8988T (cell line): ENCODE results near the gene AMER3.
"Not testable (repeated sequence)": the region's sequence is repeated elsewhere in the genome, so short reads cannot be mapped to it uniquely, and the experiment has no call there.

Source experiments
- DNase-seq: peaks from one replicate; pipeline ENCODE4 v3.0.0; 2011

AMER3 gene, protein sequence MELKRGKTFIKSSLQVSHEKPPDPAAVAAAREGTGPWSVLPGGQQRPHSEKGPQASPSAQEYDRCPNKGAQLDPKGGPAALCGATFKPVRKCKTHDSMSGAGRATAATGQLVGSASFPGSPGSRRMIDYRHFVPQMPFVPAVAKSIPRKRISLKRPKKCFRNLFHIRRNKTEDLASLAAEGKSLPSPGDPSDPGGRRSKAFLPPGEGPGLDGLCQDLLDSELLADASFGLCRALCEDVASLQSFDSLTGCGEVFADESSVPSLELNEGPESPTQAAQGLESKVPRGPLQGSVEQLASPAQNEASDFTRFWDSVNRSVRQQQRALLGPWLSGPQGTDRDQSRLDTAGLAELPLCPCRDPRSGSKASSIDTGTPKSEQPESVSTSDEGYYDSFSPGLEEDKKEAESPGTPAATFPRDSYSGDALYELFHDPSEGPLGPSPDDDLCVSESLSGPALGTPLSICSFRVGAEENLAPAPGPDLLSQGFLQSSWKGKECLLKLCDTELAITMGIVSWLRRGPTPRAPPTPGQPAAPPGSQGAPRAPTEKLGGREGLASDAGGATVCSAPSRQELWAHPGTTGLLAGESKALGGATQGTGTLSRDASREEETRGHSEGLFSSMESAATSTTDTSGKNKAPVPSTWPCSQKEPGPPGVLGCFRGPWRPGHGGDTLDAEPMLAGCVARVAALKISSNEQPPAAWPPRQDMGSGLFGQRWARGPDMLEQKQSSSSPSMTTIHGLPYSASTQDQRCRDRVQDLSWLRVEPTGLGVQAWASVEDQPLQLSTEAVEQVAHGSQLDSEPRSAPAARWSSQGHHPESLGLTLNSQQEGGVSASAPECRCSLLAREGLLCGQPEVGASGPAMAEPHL

DNA sequence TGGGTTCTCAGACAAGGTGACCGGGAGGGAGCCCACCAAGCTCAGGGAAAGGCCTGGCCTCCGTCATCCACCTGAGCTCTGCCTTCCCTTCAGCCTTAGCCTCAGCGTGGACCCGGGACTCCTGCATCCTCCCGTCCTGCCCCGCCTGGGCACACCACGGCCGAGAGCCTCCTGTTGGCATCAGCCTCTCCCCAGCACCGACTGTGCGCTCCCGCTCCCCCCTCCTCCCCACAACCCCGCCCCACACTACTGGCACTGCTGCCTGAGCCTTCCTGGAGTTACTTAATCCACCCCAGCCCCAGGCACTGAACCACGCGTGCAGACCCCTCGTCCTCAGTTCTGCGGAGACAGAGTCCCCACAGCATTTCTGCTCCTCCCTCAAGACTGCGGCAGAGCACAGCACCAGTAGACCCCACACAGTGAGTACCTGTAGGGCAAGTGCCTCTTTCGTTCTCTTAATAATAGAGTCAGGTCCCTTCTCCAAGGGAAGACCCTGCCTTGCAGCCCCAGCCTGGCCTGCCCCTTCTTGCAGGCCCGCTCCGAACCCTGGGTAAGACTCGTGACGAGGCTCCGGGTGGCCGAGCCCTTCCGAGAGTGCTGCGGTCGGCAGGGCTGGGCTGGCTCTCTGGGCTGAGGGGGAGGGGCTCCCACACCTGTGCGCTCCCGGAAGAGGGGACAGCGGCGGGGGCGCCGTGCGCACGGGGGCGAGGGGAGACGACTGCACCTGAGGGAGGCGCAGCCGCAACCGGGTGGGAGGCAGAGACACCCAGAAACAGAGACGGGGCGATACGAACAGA is at the start of gene AMER3:
Gene AMER3 (plus strand): TSS at position 285 of the 797 bp plus-strand sequence. CDS start 6,533 bp downstream, outside the sequence.
- DNase-seq = no peak

DNA sequence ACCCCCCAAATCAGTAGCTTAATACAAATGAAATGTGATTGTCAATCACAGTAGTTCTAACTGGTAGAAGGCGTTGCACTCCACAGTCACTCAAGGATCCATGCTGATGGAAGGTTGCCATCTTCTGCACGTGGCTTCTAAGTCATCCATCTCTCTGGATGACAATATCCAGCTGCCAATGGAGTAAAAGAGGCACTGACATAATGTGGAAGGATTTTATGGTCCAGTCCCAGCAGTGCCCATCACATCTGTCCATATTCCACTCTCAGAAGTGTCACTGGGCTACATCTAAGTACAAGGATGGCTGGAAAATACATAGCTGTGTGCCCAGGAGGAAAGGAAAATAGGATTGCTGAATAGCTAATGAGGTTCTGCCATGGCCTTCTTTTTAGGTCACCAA is 40.5 kb upstream of the AMER3 start:
- not testable (repeated sequence) for DNase-seq

DNA sequence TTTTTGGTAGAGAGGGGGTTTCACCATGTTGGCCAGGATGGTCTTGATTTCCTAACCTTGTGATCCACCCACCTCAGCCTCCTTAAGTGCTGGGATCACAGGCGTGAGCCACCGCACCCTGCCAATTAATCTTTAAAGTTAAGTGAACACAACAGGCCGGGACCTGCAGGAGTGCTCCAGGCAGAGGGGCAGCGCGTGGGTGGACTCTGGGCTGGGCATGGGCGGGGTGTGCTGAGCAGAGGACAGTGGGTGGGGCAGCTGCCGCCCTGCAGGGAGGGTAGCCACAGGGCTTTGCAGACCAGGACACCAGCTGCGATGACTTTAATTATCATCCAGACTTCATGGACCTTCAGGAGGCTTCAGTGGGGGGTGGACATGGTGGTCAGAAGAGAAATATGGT is 35.3 kb upstream of the AMER3 start:
- no peak for DNase-seq

DNA sequence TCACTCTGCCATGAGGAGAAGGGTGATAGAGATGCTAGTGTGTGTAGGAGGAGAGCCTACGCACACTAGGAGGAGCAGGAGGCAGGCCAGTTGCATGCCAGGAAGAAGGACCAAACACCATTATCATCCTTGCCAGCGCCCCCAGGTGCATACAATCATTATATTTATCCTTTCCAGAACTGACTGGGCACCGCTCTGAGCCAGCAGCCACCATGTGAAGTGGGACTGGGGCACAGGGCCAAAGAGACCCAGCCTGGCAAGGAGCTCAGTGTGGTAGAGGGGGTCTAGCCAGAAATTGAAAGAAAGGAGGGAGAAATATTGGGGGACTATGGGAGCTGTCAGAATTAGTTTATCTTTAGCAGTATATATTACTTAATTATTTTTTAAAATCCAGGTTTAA is 34.8 kb upstream of the AMER3 start:
- no peak for DNase-seq

DNA sequence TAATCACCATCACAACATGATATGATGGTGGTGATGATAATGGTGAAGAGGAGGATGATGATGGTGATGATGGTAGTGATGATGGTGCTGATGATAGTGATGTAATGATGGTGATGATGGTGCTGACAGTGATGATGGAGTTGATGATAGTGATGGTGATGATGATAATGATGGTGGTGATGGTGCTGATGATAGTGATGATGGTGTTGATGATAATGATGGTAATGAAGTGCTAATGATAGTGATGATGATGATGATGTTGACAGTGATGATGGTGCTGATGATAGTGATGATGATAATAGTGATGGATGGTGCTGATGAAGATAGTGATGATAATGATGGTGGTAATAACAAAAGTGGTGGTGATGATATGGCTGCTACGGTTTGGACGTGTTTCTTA is 30.9 kb upstream of the AMER3 start:
- DNase-seq = no peak

DNA sequence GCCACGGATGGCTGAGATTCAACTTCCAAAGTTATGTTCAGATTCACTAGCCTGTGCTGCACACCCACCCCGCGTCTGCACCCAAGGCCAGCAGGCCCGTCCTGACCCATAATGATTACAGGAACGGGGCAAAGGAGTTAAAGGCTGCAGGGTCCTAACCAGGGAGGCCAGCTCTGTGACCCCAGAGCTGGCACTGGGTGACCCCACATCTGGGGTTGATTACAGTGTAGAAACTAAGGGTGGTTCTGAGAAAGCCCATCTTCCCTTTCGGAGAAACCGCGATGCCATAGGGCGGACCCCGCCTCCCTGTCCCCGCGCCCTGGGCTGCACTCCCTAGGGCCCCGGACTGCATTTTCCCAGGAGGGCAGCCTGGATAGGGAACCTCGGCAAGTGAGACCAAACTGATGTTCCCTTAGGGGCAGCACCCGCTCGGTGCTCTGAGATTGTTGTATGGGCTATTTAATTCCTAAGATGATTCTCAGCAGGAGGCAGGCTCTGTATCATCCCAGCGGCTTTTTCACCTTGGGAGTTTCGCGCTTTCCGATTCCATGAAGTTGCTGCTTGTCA is 28.6 kb upstream of the AMER3 start:
- no peak for DNase-seq

DNA sequence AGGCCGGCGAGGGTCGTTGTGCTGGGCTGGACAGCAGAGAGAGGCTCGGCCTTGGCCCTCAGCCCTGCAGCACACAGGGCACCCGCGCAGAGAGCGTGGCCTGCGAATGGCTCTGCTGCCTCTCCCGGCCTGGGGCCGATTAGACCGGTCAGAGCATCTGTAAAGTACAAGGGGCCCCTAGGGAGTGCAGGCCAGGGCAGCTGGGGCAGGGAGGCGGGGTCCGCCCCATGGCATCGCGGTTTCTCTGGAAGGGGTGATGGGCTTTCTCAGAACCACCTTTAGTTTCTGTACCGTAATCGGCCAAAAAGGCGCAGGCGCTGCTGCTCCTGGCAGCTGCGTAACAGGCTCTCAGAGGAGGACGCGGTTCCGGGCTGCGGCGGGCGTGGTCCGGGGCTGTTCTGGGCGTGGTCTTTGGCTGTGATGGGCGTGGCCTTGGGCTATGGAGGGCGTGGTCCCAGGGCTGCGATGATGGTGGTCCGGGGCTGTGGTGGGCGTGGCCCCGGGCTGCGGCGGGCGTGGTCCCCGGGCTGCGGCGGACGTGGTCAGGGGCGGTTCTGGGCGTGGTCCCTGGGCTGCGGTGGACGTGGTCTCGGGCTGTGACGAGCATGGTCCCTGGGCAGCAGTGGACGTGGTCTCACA is 27.9 kb upstream of the AMER3 start:
- no peak for DNase-seq

DNA sequence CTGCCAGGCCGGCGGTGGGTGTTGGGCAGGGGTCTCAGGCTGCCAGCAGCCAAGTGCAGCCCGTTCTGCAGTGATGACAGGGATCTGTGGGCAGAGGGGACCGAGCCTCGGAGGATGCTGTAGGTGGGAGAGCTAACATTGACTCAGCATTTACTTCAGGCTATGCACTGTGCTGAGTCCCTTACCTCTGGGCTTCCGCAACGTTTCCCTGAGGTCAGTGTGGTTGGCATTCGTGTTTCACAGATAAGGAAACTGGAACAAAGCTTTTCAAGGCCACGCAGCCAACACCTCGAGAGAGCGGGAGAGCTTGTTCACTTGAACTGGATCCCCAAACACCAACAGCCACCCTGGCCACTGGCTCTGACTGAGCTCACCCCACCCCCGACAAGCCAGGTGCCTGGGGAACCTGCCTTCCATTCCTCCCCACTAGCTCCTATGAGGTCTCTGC is 27.3 kb upstream of the AMER3 start:
- no peak for DNase-seq

DNA sequence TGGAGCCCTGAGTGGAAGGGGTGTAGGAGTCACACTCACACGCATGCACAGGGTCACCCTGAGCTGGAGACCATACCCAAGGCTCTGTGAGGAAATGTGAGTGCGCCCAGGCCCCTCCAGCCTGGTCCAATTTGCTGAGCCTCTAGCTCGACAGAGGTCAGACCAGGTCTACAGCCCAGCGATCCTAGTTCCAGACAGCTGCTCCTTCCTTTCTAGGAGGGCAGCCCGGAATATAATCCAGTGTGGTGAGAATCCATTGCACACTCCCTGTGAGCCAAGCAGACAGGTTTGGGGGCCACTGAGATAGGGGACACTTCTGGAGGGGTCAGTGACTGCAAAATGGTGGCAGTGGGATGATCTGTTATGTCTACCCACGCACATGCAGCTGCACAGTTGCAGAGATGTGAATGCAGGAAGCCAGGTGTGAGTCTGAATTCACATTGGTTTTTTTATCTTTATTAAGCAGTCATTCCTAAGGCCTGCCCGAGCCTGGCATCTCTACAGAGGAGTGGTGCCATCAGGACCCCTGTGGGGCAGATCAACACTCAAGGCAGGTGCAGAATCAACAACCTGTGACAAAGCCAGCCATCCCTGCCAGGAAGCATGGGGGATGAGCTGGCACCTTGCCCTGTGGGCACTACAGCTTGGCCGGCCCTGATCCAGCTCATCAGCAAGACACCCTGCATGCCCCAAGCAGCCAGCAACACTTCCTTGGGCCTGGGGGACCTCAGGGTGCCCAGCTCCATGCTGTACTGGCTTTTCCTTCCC is 26.6 kb upstream of the AMER3 start, which contains the start of gene GPR148:
Gene GPR148 (plus strand): TSS at position 522 of the 768 bp plus-strand sequence. CDS start 82 bp downstream, at position 604.
- DNase-seq = no peak

DNA sequence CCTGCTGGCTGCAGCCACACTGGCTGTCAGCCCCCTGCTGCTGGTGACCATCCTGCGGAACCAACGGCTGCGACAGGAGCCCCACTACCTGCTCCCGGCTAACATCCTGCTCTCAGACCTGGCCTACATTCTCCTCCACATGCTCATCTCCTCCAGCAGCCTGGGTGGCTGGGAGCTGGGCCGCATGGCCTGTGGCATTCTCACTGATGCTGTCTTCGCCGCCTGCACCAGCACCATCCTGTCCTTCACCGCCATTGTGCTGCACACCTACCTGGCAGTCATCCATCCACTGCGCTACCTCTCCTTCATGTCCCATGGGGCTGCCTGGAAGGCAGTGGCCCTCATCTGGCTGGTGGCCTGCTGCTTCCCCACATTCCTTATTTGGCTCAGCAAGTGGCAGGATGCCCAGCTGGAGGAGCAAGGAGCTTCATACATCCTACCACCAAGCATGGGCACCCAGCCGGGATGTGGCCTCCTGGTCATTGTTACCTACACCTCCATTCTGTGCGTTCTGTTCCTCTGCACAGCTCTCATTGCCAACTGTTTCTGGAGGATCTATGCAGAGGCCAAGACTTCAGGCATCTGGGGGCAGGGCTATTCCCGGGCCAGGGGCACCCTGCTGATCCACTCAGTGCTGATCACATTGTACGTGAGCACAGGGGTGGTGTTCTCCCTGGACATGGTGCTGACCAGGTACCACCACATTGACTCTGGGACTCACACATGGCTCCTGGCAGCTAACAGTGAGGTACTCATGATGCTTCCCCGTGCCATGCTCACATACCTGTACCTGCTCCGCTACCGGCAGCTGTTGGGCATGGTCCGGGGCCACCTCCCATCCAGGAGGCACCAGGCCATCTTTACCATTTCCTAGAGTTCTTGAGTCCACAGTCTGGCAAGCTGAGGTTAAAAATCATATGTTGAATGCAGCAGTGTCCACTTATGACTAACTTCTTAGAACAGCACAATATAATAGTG is 25.7 kb upstream of the AMER3 start:
- DNase-seq = no peak

DNA sequence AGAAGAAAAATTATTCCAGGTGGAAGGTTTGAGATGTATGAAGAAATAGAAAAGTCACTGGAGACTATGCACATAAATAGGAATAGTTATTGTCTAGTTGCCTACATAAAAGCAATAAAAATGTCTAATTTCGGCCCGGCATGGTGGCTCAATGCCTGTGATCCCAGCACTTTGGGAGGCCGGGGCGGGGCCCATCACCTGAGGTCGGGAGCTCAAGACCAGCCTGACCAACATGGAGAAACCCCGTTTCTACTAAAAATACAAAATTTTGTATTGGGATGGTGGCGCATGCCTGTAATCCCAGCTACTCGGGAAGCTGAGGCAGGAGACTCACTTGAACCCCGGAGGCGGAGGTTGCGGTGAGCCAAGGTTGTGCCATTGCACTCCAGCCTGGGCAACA is 23.1 kb upstream of the AMER3 start:
- DNase-seq = not testable (repeated sequence)

DNA sequence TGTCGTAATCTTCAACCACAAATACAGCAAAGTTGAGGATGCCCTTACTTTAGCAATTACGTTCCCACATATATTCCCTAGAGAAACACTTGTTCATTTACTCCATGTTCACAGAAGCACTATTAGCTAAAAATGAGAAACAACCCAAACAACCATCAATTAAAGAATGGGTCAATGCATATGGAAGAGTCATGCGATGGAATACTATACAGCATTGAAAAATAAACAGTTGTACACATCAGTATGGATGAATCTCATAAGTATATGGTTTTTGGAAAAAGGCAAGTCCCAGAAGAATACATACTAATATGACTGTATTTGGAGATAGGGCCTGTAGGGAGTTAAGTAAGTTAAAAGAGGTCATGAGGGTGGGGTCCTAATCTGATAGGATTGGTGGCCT is 20.1 kb upstream of the AMER3 start:
- DNase-seq = no peak

DNA sequence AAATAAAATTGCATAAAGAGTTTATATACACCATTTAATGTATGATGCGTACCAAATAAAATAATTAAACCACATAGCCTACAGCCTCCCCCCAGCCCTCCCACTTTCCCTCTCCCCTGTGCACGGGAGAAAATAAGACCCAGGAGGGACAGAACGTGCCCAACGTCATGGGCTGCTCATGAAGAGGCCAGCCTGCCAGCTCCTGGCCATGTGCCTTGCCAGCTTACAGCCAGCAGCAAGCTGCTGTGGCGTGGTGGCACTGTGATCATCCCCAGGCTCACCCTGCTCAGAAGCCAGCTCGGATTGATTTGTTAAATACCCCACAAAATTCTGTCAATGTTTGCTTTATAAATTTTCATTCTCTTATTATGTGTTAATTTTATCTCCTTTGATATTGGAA is 18.9 kb upstream of the AMER3 start:
- DNase-seq = no peak

DNA sequence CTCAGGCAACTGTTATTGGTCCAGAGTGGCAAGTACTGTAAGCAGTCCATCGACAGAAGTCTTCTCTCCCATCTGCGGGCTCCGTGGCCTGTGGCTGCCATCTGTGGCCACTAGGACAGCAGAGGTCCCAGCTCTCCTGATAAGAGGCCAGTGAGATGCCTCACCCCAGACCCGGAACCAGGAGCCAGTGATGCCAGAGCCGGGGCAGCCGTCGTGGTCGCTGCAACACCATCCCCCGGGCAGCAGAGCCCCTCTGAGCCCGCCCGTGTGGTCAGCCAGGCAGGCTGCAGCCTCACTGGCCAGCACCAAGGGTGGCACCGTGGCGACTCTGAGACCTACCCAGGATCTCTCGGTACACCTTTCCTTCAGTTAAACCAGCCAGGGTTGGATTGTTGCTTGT is 17.7 kb upstream of the AMER3 start:
- DNase-seq = no peak

DNA sequence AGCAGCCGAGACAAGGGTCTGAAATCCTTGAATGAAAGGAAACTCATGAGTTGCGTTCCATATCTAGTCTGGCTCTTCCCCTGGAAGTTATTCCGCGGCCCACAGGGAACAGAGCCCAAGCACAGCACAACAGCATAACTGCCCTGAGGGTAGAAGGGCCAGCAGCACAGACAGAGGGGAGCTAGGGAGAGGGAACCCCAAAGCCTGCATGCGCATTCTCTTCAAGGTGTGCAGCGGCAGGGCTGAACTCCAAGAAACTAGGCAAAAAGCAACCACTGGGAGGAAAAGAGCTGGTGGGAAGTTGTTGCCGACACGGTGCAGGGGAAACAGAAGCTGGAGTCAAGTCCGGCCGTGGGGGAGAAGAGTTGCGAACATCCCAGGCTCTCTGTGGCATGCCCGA is 14.7 kb upstream of the AMER3 start:
- DNase-seq = no peak

DNA sequence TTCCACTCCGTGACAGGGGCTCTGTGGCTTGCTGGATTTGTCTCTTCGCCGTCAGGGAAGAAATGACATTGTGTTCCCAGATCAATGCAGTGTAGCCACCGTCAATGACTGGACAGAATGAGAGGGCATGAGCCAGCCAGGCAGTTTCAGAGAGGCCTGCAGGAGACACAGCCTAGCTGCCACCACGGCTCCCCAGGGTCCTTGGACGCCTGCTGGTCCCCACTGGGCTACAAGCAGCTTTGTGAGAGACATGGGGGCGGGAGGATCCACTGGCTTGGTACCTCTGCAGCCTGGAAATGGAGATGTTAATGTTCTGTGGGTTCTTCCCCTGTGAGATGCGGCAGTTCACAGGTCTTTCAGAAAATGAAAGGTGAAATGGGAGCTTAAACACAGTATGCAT is 12.1 kb upstream of the AMER3 start:
- DNase-seq = no peak

DNA sequence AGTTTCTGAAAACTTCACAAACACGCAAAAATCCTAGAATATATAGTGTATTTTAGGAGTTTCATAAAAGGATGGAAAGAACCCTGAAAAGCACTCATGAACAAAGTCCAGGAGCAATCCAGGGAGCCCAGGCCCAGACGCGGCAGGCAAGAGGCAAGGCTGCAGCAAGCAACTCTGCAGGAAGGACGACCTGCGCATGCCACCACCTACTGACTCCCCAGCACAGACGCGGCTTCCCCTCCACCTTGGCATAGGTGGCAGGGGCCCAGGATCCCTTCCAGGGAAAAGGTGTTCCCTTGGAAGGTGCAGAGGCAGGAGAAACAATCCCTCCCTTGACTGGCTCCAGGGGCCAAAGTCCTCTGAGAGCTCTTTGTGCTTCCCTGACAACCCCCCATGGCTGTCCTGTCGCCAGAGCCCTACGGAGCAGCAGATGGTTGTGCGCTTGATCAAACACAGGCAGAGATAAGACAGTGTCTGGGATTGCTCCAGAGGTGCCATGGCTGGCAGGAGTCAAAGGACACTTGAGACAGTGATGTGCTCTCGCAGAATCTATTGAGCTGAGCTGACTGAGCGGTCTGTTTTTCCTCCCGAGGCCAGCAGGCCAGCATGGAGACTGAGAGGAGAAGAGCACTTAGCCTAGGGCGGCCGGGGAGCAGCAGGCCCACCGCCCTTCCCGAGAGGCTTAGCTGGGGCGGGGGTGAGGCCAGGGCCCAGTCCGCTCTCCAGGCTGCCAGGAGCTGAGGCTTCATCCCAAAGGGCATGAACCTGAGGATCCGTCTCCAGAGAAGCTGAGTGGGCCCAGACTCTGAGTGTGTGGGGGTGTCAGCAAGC is 10.8 kb upstream of the AMER3 start:
- DNase-seq = no peak

DNA sequence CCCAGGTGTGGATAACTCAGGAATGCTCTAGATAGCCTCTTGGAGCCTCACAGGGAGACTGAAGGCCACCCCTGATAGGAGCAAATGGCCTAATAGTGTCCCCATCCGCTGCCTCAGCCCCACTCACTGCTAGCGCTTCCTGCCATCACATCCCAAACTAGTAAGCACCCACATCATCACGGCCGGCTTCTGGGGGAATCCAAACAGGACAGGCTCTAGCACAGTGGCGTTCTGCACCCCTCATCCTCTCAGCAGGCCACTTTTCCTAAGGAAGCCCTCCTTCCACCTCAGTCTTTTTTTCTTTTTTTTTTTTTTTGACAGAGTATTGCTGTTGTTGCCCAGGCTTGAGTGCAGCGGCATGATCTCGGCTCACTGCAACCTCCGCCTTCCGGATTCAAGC is 6.3 kb upstream of the AMER3 start:
- DNase-seq = no peak

DNA sequence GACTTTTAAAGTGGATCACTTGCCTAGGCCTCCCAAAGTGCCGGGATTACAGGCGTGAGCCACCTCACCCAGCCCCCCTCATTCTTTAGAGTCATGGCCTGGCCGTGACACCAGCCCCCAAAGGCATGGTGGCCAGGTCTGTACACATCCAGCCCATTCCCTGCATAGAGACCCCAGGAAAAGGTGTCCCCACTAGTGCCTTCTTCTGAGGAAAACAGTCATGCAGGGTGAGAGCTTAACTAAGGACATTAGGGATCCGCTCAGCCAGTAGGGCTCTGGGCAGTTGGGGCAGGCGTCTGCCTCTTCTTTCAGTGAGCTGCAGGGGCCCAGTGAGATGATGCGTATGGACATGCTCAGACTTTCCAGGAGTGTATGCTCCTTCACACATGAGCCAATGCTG is 5.7 kb upstream of the AMER3 start:
- no peak for DNase-seq
